Hepatocyte (in vitro differentiated cells): ENCODE data around the gene VPS11. TPM values are rescaled to one million over a fixed set of nuclear protein-coding genes. Genes with fewer than 3 reads are reported as not detected.

Experiments
- DNase-seq: peaks from one replicate; pipeline ENCODE4 v3.0.0-alpha.2; 2016; ENCODE audit warnings: low spot score
- H2AFZ ChIP-seq: fragments of 200-600 bp; sonication (generic); 2 replicates; pipeline ENCODE4 v1.6.0; 2016; ENCODE audit warnings: antibody characterized with exemption, mild to moderate bottlenecking
- H3K27ac ChIP-seq: fragments of 200-600 bp; sonication (generic); 2 replicates; pipeline ENCODE4 v1.5.1; 2016; ENCODE audit warnings: mild to moderate bottlenecking
- H3K27me3 ChIP-seq: fragments of 200-600 bp; sonication (generic); 2 replicates; pipeline ENCODE4 v1.6.1; 2016
- H3K36me3 ChIP-seq: fragments of 200-600 bp; sonication (generic); replicated peaks from 2 replicates; pipeline ENCODE4 v1.5.1; 2016; ENCODE audit warnings: low read depth; ENCODE audit not compliant: insufficient read depth
- H3K4me1 ChIP-seq: fragments of 200-600 bp; sonication (generic); 2 replicates; pipeline ENCODE4 v1.5.1; 2016; ENCODE audit warnings: mild to moderate bottlenecking, moderate library complexity; ENCODE audit not compliant: insufficient read depth
- H3K4me2 ChIP-seq: fragments of 200-600 bp; sonication (generic); 2 replicates; pipeline ENCODE4 v1.6.0; 2016
- H3K4me3 ChIP-seq: fragments of 200-600 bp; sonication (generic); 2 replicates; pipeline ENCODE4 v1.5.1; 2016; ENCODE audit warnings: mild to moderate bottlenecking
- H3K79me2 ChIP-seq: fragments of 200-600 bp; sonication (generic); 2 replicates; pipeline ENCODE4 v1.6.0; 2017; ENCODE audit warnings: mild to moderate bottlenecking
- H3K9me2 ChIP-seq: fragments of 200-600 bp; sonication (generic); replicated peaks from 2 replicates; pipeline ENCODE4 v1.6.0; 2017; ENCODE audit warnings: mild to moderate bottlenecking; ENCODE audit not compliant: insufficient read depth
- H3K9me3 ChIP-seq: fragments of 200-600 bp; sonication (generic); 2 replicates; pipeline ENCODE4 v1.5.1; 2016; ENCODE audit warnings: low read depth, mild to moderate bottlenecking
- H4K20me1 ChIP-seq: fragments of 200-600 bp; sonication (generic); 2 replicates; pipeline ENCODE4 v1.6.0; 2016; ENCODE audit warnings: mild to moderate bottlenecking; ENCODE audit not compliant: insufficient read depth, poor library complexity, severe bottlenecking
- CTCF ChIP-seq: fragments of 200-600 bp; sonication (generic); IDR thresholded peaks from 2 replicates; pipeline ENCODE4 v1.5.1; 2016; ENCODE audit warnings: antibody characterized with exemption, mild to moderate bottlenecking; ENCODE audit not compliant: poor library complexity
- EZH2 ChIP-seq: fragments of 200-600 bp; sonication (generic); IDR thresholded peaks from 2 replicates; pipeline ENCODE4 v1.6.1; 2016; ENCODE audit warnings: antibody characterized with exemption, mild to moderate bottlenecking, borderline replicate concordance
- EZH2phosphoT487 ChIP-seq: fragments of 200-600 bp; sonication (generic); IDR thresholded peaks from one replicate; pipeline ENCODE4 v1.6.1; 2018; ENCODE audit warnings: antibody characterized with exemption, mild to moderate bottlenecking, low read depth, moderate library complexity; ENCODE audit not compliant: unreplicated experiment, severe bottlenecking
- WGBS: methylation state at CpG from one replicate; pipeline ENCODE4 v1.1.6; 2016; ENCODE audit warnings: low lambda C conversion rate; ENCODE audit errors: missing lambda C conversion rate; 5-methylcytosine and 5-hydroxymethylcytosine counted together
- polyA plus RNA-seq: library from polyadenylated mRNA; unstranded; fragments of >200 nt; fragmentation: Nextera tagmentation; extraction: Ambion mirVana; gene quantifications from 2 replicates; pipeline ENCODE4 v1.2.1, GENCODE V29; 2016
- total RNA-seq: library from RNA; depleted of rRNA; stranded (reverse); fragments of >200 nt; gene quantifications from 2 replicates; pipeline ENCODE4 v1.2.3, GENCODE V29; 2014

VPS11 gene
- total and polyA plus RNA-seq, 2 experiments from 2014 or later, result 31.8 to 36.9 TPM

DNA sequence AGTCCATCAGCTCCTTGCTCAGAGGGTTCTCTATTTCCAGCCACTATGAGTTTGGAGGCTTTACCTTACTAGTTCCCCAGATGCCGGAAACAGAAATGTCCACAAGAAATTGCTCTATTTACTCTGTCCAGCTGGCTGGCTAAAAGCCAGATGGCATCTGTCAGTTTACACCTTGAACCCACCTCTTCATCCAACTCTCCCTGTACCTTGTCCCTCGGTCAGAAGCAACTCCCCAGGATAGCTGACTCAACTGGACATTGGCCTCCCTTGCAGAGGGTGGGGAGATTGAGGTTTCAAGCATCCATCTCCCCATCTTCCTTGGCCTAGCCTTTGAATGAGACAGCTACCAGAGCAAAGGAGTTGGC is 41.2 kb downstream of the VPS11 start:
- WGBS, result 94% methylated on average over 2 of the region's 2 CpGs
- H3K27ac ChIP-seq, result peak overlapping the region; percentile 60
- H3K4me3 ChIP-seq, result no peak overlapping the region

GRCh38 chr11:119109843-119110242 is 42.2 kb downstream of the VPS11 start:
- Histone ChIP-seq H3K4me1 (peaks cover 20% of the 10 kb centered on the region), H3K27ac (no peak overlapping the region), H3K4me3 (no peak overlapping the region), H3K9me2 (no peaks in the 10 kb centered on the region), H3K27me3 (no peaks in the 10 kb centered on the region), H3K36me3 (no peaks in the 10 kb centered on the region), H2AFZ (no peak overlapping the region), H4K20me1 (no peaks in the 10 kb centered on the region), H3K9me3 (no peaks in the 10 kb centered on the region), H3K79me2 (peaks cover 17% of the 10 kb centered on the region), H3K4me2 (no peak overlapping the region)
- DNase-seq, result no peak
- TF ChIP-seq EZH2phosphoT487 (no peak), CTCF (no peak), EZH2 (no peak)
- WGBS, result 90% methylated on average over 3 of the region's 3 CpGs

More for the DNA sequence above, 41.2 kb downstream of the VPS11 start:
- H3K79me2 ChIP-seq, result peaks cover 17% of the 10 kb centered on the region
- no peaks in the 10 kb centered on the region for H3K27me3 ChIP-seq
- TF ChIP-seq CTCF (no peak), EZH2 (no peak), EZH2phosphoT487 (no peak)
- H3K4me1 ChIP-seq, result peaks cover 20% of the 10 kb centered on the region
- no peaks in the 10 kb centered on the region for H3K9me3 ChIP-seq
- no peak overlapping the region for H2AFZ ChIP-seq
- DNase-seq, result peak; percentile 68
- no peaks in the 10 kb centered on the region for H3K36me3 ChIP-seq
- no peaks in the 10 kb centered on the region for H3K9me2 ChIP-seq
- H3K4me2 ChIP-seq, result peak overlapping the region; percentile 90
- no peaks in the 10 kb centered on the region for H4K20me1 ChIP-seq

GRCh38 chr11:119110439-119110838 is 42.8 kb downstream of the VPS11 start:
- Histone ChIP-seq H3K27me3 (no peaks in the 10 kb centered on the region), H3K27ac (no peak overlapping the region), H3K36me3 (no peaks in the 10 kb centered on the region), H2AFZ (no peak overlapping the region), H3K4me2 (no peak overlapping the region), H3K9me2 (no peaks in the 10 kb centered on the region), H3K4me3 (no peak overlapping the region), H3K4me1 (peaks cover 20% of the 10 kb centered on the region), H4K20me1 (no peaks in the 10 kb centered on the region), H3K9me3 (no peaks in the 10 kb centered on the region), H3K79me2 (peaks cover 17% of the 10 kb centered on the region)
- 91% methylated on average over 10 of the region's 10 CpGs for WGBS
- TF ChIP-seq CTCF (no peak), EZH2phosphoT487 (no peak), EZH2 (no peak)
- DNase-seq, result no peak

GRCh38 chr11:119111361-119111925 is 43.8 kb downstream of the VPS11 start:
- H3K4me2 ChIP-seq, result no peak overlapping the region
- H3K27me3 ChIP-seq, result no peaks in the 10 kb centered on the region
- no peaks in the 10 kb centered on the region for H3K36me3 ChIP-seq
- peaks cover 17% of the 10 kb centered on the region for H3K79me2 ChIP-seq
- H3K9me3 ChIP-seq, result no peaks in the 10 kb centered on the region
- no peaks in the 10 kb centered on the region for H3K9me2 ChIP-seq
- H3K4me3 ChIP-seq, result no peak overlapping the region
- no peak for TF ChIP-seq CTCF
- no peak for TF ChIP-seq EZH2
- no peak for TF ChIP-seq EZH2phosphoT487
- no peak overlapping the region for H3K27ac ChIP-seq
- H3K4me1 ChIP-seq, result peaks cover 19% of the 10 kb centered on the region
- DNase-seq, result no peak
- H4K20me1 ChIP-seq, result no peaks in the 10 kb centered on the region
- H2AFZ ChIP-seq, result no peak overlapping the region
- WGBS, result 93% methylated on average over 11 of the region's 11 CpGs
